Measurements from ENCODE around the gene TMEM232. TPM values are rescaled to one million over a fixed set of nuclear protein-coding genes. Genes with fewer than 3 reads are reported as not detected.
A peak's percentile ranks its signal among the peaks of the same experiment; 100 is the strongest.

Gene TMEM232
- total RNA-seq, 1 donor from 2014 or later, result 2.3 TPM

DNA sequence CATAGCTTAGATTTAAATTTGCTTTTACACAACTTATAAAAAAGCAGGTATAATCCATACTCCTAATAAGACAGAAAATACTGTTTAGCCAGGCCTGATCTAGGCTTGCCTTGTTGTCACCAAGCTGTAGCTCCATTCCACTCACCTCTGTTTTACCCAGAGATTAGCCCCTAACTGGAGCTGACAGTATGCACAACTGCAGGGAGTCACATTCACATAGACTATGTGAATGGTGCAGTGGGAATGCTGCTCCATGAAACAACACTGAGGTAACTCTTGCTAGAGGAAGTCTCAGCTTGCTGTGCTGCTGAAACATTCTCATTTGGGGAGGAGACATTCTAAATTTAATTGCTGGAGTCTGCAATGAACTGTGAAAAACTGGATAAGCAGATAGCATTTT lies 209.1 kb downstream of the TMEM232 start:
- Mint-ChIP-seq H3K4me3 (ENCODE audit: unreplicated experiment) (no peak overlapping the region), H3K36me3 (ENCODE audit: low read depth) (no peaks in the 10 kb centered on the region), H3K27me3 (ENCODE audit: low read depth) (no peaks in the 10 kb centered on the region), H3K27ac (ENCODE audit: unreplicated experiment) (no peak overlapping the region), H3K4me1 (ENCODE audit: low read depth) (peaks cover 11% of the 10 kb centered on the region), H3K9me3 (ENCODE audit: low read depth) (peaks cover 13% of the 10 kb centered on the region)
- DNase-seq (ENCODE audit: low spot score), result no peak
- TF ChIP-seq, protein P1, sequence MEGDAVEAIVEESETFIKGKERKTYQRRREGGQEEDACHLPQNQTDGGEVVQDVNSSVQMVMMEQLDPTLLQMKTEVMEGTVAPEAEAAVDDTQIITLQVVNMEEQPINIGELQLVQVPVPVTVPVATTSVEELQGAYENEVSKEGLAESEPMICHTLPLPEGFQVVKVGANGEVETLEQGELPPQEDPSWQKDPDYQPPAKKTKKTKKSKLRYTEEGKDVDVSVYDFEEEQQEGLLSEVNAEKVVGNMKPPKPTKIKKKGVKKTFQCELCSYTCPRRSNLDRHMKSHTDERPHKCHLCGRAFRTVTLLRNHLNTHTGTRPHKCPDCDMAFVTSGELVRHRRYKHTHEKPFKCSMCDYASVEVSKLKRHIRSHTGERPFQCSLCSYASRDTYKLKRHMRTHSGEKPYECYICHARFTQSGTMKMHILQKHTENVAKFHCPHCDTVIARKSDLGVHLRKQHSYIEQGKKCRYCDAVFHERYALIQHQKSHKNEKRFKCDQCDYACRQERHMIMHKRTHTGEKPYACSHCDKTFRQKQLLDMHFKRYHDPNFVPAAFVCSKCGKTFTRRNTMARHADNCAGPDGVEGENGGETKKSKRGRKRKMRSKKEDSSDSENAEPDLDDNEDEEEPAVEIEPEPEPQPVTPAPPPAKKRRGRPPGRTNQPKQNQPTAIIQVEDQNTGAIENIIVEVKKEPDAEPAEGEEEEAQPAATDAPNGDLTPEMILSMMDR (IDR thresholded peaks at IDR 0.05), result no peak

DNA sequence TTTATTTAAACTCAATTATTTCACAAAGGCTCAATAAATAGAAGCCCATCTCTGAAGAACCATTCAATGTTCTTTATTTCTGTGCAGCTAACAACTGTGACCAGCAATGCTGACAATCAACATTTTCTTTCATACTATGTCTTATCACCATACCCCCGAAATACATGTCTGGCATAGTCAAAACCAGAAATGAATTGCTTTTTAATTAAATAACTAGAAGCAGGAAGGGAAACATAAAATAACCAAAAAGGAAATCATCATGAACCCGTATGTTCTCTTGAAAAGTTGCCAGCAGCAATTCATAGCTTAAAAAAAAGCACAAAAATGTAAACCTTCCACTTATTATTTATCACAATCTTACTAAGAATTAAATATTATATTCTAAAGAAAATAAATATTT lies 212.4 kb downstream of the TMEM232 start:
- H3K4me3 Mint-ChIP-seq (ENCODE audit: unreplicated experiment), result no peak overlapping the region
- no peaks in the 10 kb centered on the region for H3K36me3 Mint-ChIP-seq (ENCODE audit: low read depth)
- no peaks in the 10 kb centered on the region for H3K27me3 Mint-ChIP-seq (ENCODE audit: low read depth)
- H3K27ac Mint-ChIP-seq (ENCODE audit: unreplicated experiment), result no peak overlapping the region
- H3K9me3 Mint-ChIP-seq (ENCODE audit: low read depth), result no peaks in the 10 kb centered on the region
- H3K4me1 Mint-ChIP-seq (ENCODE audit: low read depth), result peaks cover 21% of the 10 kb centered on the region
- no peak for DNase-seq (ENCODE audit: low spot score)
- TF ChIP-seq, protein P1 (IDR thresholded peaks at IDR 0.05), result no peak

DNA sequence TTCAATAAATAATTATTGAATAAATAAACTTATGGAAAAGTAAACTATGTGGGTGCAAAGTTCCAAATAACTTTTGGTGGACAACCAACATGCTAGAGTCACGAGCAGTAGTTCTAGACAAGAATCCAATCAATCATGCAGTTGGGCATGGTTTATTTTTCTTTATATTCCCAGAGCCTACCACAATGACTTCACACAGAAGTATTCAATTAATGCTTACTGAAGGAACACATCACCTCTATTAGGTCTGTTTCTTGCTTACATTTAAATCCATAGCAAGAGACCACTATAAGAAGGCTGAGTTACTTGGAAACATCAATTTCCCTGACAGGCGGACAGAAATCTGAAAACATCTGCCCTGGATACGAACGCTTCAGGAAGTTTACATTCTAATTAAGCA lies 214.2 kb downstream of the TMEM232 start:
- Mint-ChIP-seq H3K4me3 (ENCODE audit: unreplicated experiment) (no peak overlapping the region), H3K9me3 (ENCODE audit: low read depth) (no peaks in the 10 kb centered on the region), H3K4me1 (ENCODE audit: low read depth) (peaks cover 21% of the 10 kb centered on the region), H3K27me3 (ENCODE audit: low read depth) (no peaks in the 10 kb centered on the region), H3K36me3 (ENCODE audit: low read depth) (no peaks in the 10 kb centered on the region), H3K27ac (ENCODE audit: unreplicated experiment) (no peak overlapping the region)
- TF ChIP-seq, protein P1 (IDR thresholded peaks at IDR 0.05), result no peak
- DNase-seq (ENCODE audit: low spot score), result no peak

DNA sequence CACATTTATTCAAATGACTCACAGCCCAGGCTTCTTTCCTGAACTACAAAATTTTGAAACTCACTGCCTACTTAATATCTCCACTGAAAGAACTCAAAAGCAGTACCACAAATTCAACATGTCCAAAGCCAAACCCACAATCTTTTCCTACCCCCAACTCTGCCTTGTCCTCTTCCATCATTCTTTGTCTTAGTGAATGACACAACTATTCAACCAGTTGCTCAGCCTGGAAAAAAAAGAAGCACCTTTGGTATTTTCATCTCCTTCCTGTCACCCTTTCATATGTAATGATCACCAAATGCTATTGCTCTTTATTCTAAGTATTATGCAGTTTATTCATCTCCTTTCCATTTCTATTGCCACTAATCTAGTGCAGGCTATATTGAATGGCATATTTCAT lies 216.3 kb downstream of the TMEM232 start:
- H3K36me3 Mint-ChIP-seq (ENCODE audit: low read depth), result no peaks in the 10 kb centered on the region
- H3K4me1 Mint-ChIP-seq (ENCODE audit: low read depth), result peaks cover 21% of the 10 kb centered on the region
- no peak overlapping the region for H3K4me3 Mint-ChIP-seq (ENCODE audit: unreplicated experiment)
- H3K9me3 Mint-ChIP-seq (ENCODE audit: low read depth), result no peaks in the 10 kb centered on the region
- no peak for DNase-seq (ENCODE audit: low spot score)
- TF ChIP-seq, protein P1 (IDR thresholded peaks at IDR 0.05), result no peak
- peak overlapping the region; percentile 85 for H3K27ac Mint-ChIP-seq (ENCODE audit: unreplicated experiment)
- H3K27me3 Mint-ChIP-seq (ENCODE audit: low read depth), result no peaks in the 10 kb centered on the region

DNA sequence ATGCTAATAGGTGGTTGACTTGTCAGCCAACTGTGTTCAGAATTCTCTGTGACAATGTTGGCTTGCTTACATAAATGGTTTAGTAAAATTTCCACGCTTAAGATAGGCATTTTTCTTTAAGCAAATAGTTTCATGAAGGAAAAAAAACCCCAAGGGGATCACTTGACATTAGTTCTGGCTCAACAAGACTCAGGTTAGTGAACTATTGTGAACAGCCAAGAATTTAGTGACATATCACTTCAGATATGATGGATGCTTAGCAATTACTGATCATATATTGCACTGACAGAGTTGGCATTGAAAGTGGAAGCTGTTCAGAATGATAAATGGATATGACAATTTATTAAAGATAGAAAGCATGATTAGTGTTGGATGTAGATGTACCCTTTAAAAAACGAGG lies 218.5 kb downstream of the TMEM232 start:
- Mint-ChIP-seq H3K27ac (ENCODE audit: unreplicated experiment) (no peak overlapping the region), H3K36me3 (ENCODE audit: low read depth) (no peaks in the 10 kb centered on the region), H3K27me3 (ENCODE audit: low read depth) (no peaks in the 10 kb centered on the region), H3K9me3 (ENCODE audit: low read depth) (no peaks in the 10 kb centered on the region), H3K4me1 (ENCODE audit: low read depth) (peaks cover 17% of the 10 kb centered on the region), H3K4me3 (ENCODE audit: unreplicated experiment) (no peak overlapping the region)
- DNase-seq (ENCODE audit: low spot score), result no peak
- TF ChIP-seq, protein P1 (IDR thresholded peaks at IDR 0.05), result no peak

Data from chondrocyte (in vitro differentiated cells).